ENCODE measurements around the gene ZNF219. TPM values are rescaled to one million over a fixed set of nuclear protein-coding genes. Genes with fewer than 3 reads are reported as not detected.

The ZNF219 gene
- total RNA-seq, 1 experiment from 2014 or later = 16.6 TPM

GRCh38 chr14:21098892-21099595 lies 589 bp upstream of the ZNF219 start:
- Histone ChIP-seq H3K36me3 (ENCODE audit: control insufficient read depth in 1 of 2, insufficient read depth in 2 of 2, low read length in 2 of 2) (no peaks in the 10 kb centered on the region), H3K4me1 (ENCODE audit: control insufficient read depth in 1 of 2, insufficient read depth in 2 of 2, low read length in 2 of 2) (peaks cover 22 to 38% of the 10 kb centered on the region in 2 experiments), H3K4me3 (replicated peaks in 1 of 2; ENCODE audit: low read depth in 1 of 2, low read length in 2 of 2) (peak overlapping the region; percentile 55 to 70), H3K27me3 (ENCODE audit: insufficient read depth, low read length) (no peaks in the 10 kb centered on the region), H3K9me3 (ENCODE audit: control insufficient read depth in 1 of 2, insufficient read depth in 1 of 2, low read depth in 1 of 2, low read length in 2 of 2) (no peaks in the 10 kb centered on the region), H2AFZ (ENCODE audit: low read depth, low read length, poor library complexity, severe bottlenecking) (peak overlapping the region; percentile 66), H4K20me1 (ENCODE audit: insufficient read depth) (no peaks in the 10 kb centered on the region), H3K4me2 (ENCODE audit: low read length) (peak overlapping the region; percentile 93), H3K9me2 (ENCODE audit: insufficient read depth) (no peaks in the 10 kb centered on the region), H3K9ac (ENCODE audit: low read length) (peak overlapping the region; percentile 66), H3K27ac (ENCODE audit: low read depth, low read length) (no peak overlapping the region), H3K79me2 (ENCODE audit: insufficient read depth, low read length) (no peaks in the 10 kb centered on the region)
- TF ChIP-seq REST (IDR thresholded peaks at IDR 0.05; ENCODE audit: low read depth) (no peak), POLR2AphosphoS5 (IDR thresholded peaks at IDR 0.05; ENCODE audit: low read depth, low read length) (no peak), FOSL1 (IDR thresholded peaks at IDR 0.05; ENCODE audit: low read depth) (no peak), ZBTB33 (IDR thresholded peaks at IDR 0.05; ENCODE audit: extremely low read depth, insufficient replicate concordance, low read length) (no peak), ELF1 (IDR thresholded peaks at IDR 0.05; ENCODE audit: borderline replicate concordance, low read depth) (no peak), ZFX (IDR thresholded peaks at IDR 0.05) (no peak), EZH2phosphoT487 (IDR thresholded peaks at IDR 0.05; ENCODE audit: borderline replicate concordance) (no peak), EZH2 (IDR thresholded peaks at IDR 0.05) (no peak), ATF3 (IDR thresholded peaks at IDR 0.05) (no peak), TCF7L2 (IDR thresholded peaks at IDR 0.05; ENCODE audit: borderline replicate concordance, extremely low read depth, insufficient read depth, insufficient read length) (no peak), CTCF (IDR thresholded peaks at IDR 0.05 in 2 of 3, conservative IDR thresholded peaks at IDR 0.05 in 1 of 3; ENCODE audit: borderline replicate concordance in 1 of 3, insufficient read depth in 1 of 3, low read depth in 2 of 3, low read length in 2 of 3) (no peak), SRF (IDR thresholded peaks at IDR 0.05; ENCODE audit: low read depth) (no peak), EGR1 (IDR thresholded peaks at IDR 0.05; ENCODE audit: low read depth) (no peak), JUND (IDR thresholded peaks at IDR 0.05) (no peak), CBX3 (IDR thresholded peaks at IDR 0.05; ENCODE audit: low read depth) (no peak), ZNF274 (IDR thresholded peaks at IDR 0.05; ENCODE audit: low read depth, low read length) (no peak)
- ChIA-PET CTCF (no interaction called here), POLR2A (interaction anchor here (1.1 kb wide), 1 partner anchor 30 kb away, joined by 3 read pairs; no protein-coding TSS in a partner anchor), RAD21 (ENCODE audit: low non-redundant PET in 1 of 2, low total read pairs in 2 of 2, uncharacterized antibody in 2 of 2, unreplicated experiment in 2 of 2) (no interaction called here)
- intact Hi-C loops (cut with micrococcal nuclease) = no loop called here
- ATAC-seq (no peak), DNase-seq (ENCODE audit: low read depth, low spot score) (no peak)
- TSS peak; percentile 38 for BruUV-seq (replicated peaks)

Measured in HCT116 (cell line).